ENCODE results near the gene CUL3.
"Not testable (repeated sequence)": the region's sequence is repeated elsewhere in the genome, so short reads cannot be mapped to it uniquely, and the experiment has no call there.

CUL3 gene

GRCh38 chr2:224543939-224544338, 41.2 kb downstream of the CUL3 start:
- no peak for DNase-seq (ENCODE audit: low read depth)

- no peak for DNase-seq (ENCODE audit: low read depth)
Measured at GRCh38 chr2:224538561-224539138, 46.5 kb downstream of the CUL3 start.

DNA sequence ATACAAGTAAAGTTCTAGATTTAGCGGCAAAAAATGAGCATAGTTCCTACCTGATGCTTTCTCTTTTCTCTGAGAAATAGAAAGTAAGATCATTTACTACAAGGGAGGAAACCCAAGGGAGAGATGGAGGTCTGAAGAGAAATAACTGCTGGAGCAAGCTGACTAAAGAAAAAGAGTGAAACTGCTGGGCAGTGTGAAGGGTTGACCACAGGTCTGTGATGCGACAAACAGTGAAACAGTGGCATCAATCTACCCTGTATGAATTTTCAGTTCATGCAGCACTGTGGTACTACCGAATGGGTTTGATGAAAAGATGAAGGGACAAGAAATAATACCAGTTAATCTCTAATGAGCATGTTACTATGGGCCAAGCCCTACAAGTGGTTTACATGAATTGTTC, 52.2 kb downstream of the CUL3 start:
- DNase-seq (ENCODE audit: low read depth) = no peak

DNA sequence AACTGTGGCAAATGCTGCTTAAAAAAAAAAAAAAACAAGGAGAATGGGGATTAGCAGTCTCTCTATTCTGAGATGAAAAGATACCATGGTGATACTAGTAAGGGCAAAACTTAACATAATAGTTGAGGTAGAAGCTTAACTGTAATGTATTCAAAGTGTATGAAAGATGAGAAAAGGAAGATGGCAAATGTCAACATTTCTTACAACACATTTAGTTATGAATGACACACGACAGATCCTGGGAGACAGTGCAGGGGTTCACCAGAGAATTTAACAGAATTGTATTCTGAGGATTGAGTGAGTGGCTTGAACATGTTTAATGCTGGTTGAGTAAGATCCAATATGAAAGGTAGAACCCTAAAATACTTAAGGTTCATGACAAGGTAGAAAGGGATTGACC, 52.7 kb downstream of the CUL3 start:
- no peak for DNase-seq (ENCODE audit: low read depth)

DNA sequence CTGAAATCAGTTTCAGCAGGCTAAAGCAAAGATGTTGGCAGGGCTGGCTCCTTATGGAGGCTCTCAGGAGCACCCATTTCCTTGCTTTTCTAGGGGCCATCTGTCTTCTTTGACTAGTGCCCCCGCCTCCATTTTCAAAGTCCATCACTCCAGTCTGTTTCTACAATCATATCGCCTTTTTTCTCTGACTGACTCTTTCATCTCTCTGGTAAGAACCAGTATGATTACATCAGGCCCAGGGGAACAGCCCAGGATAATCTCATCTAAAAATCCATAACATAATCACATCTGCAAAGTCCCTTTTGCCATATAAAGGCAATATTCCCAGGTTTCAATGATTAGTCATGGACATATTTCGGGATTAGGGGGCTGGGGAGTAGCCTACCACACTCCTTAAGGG, 57.0 kb downstream of the CUL3 start:
- DNase-seq (ENCODE audit: low read depth) = no peak

DNA sequence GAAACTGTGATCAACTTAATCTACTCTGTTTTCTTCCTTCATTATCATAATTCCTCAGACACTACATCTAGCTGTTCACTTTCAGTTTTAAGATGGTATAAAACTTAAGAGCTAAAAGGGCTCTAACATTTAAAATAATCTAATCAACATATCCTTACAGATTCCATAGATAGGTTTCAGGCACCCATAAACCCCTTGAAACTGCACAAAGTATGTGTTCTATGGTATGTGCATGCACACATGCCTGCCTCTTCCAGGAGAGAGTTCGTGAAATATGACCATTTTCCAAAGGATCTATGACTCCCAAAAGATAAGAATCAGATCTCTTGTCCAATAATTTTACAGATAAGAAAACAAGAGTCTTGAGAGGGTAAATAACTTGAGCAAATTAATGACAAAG, 59.4 kb downstream of the CUL3 start:
- no peak for DNase-seq (ENCODE audit: low read depth)

GRCh38 chr2:224524657-224525056, 60.5 kb downstream of the CUL3 start:
- DNase-seq (ENCODE audit: low read depth) = no peak

- DNase-seq (ENCODE audit: low read depth) = no peak
Measured at GRCh38 chr2:224523626-224524577, 61.3 kb downstream of the CUL3 start.

- not testable (repeated sequence) for DNase-seq (ENCODE audit: low read depth)
Measured at GRCh38 chr2:224522483-224522882, 62.7 kb downstream of the CUL3 start.

DNA sequence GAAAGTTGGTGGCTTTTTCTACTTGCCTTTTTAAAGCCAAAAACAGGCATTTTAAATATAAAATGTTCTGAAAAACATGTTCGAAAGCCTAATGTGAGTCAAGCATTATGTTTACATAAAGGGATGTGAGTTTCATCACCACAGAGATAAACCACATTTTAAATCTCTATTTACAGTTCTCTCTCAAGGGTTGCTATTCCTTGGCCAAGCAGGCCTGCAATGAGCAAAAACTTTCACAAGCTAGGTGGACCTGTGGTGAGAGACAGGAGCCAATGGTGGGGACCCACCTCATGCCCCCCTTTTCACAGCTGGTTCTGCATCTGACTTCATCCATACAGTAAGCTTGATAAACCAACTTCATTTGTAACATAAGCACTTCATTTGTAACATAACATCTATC, 65.1 kb downstream of the CUL3 start:
- DNase-seq (ENCODE audit: low read depth) = no peak

DNA sequence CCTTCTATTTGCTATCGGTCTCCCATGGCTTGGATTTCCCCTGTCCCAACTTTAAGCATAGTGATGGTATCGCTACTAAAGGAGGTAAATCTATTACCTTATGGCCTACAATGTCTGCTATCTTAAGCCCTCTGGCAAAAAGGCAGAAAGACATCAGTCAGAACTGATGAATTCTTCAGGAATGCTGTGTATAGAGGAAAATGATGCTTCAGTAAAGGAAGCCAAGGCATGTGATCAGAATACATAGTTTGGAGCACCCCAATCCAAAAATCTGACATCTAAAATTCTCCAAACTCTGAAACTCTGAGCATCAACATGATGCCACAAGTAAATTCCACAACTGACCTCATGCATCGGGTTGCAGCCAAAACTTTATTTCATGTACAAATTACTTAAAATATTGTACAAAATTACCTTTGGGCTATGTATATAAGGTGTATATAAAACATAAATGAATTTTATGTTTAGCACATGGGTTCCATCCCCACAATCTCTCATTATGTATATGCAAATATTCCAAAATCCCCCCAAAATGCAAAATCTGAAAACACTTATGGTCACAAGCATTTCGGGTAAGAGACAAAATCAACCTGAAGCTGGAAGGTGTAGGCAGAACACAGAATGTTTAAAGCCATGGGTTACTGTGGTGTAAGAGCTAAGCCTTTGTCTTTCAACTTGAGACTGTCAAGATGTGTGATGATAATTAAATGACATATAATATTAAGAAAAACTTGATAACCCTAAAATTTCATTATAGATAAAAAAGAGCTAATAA, 66.2 kb downstream of the CUL3 start:
- DNase-seq (ENCODE audit: low read depth) = no peak

- no peak for DNase-seq (ENCODE audit: low read depth)
Measured at GRCh38 chr2:224517963-224518362, 67.2 kb downstream of the CUL3 start.

GRCh38 chr2:224516393-224516792, 68.8 kb downstream of the CUL3 start:
- not testable (repeated sequence) for DNase-seq (ENCODE audit: low read depth)

DNA sequence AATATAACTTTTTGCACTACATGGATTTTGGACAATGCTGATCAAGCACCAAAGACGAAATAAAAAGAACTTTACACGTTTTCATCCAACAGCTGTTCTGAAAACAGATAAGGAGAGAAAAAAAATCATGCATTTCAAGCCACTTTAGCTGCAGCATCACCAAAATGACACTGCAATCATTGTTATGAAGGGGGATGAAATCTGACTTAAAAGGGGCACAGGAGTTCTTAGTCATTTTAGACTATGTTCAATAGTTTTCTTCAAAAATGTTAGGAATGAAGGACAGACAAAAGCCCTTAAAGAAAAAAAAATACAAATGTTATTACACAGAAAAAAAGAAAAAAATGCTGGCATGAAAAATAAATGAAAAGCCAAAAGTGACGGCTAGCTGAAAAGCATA, 71.2 kb downstream of the CUL3 start:
- no peak for DNase-seq (ENCODE audit: low read depth)

- no peak for DNase-seq (ENCODE audit: low read depth)
Measured at GRCh38 chr2:224507789-224508188, 77.4 kb downstream of the CUL3 start.

DNA sequence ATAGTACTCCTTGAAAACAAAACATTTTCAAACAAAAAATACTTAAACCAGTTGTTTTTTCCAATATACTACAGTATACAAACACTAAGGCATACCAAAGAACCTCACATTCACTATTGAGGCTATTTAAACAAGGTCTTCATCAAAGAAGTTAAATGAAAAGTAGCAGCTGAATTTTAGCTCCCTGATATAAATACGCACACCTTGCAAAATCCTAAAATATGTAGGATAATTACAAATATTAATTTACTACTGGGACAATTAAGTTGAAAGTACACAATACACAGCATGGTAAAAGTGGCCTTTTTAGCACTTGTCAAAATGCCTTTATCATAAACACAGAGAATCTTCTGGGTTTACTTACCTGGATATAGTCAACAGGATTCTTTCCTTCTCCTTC, 78.7 kb downstream of the CUL3 start:
- no peak for DNase-seq (ENCODE audit: low read depth)

- no peak for DNase-seq (ENCODE audit: low read depth)
Measured at GRCh38 chr2:224498991-224499390, 86.2 kb downstream of the CUL3 start.

DNA sequence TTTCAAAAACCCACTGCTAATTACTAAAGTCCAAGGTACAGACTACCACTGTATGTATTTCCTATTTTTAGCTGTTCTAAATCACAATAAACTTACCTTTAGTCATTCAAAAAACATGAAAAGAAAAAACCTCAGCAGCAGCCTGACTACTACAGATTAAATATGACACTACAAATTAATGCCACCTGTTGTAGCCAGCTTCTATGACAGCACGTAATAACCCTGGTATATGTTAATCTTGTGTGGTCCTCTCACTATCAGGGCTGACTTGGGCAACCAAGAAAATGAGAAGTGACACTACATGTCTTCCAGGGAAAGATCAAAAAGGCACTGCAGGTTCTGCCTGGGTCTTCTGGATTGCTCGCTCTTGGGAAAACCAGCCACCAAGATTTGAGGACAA, 92.6 kb downstream of the CUL3 start:
- DNase-seq (ENCODE audit: low read depth) = no peak

DNA sequence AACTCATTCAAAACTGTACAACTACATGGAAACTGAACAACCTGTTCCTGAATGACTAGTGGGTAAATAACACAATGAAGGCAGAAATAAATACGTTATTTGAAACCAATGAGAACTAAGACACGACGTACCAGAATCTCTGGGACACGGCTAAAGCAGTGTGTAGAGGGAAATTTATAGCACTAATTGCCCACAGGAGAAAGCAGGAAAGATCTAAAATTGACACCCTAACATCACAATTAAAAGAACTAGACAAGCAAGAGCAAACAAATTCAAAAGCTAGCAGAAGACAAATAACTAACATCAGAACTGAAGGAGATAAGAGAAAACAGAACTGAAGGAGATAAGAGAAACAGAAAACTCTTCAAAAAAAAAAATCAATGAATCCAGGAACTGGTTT, 97.2 kb downstream of the CUL3 start:
- not testable (repeated sequence) for DNase-seq (ENCODE audit: low read depth)

GRCh38 chr2:224485081-224486014, 99.8 kb downstream of the CUL3 start:
- DNase-seq (ENCODE audit: low read depth) = not testable (repeated sequence)

GRCh38 chr2:224479826-224480225, 105.3 kb downstream of the CUL3 start:
- DNase-seq (ENCODE audit: low read depth) = no peak

DNA sequence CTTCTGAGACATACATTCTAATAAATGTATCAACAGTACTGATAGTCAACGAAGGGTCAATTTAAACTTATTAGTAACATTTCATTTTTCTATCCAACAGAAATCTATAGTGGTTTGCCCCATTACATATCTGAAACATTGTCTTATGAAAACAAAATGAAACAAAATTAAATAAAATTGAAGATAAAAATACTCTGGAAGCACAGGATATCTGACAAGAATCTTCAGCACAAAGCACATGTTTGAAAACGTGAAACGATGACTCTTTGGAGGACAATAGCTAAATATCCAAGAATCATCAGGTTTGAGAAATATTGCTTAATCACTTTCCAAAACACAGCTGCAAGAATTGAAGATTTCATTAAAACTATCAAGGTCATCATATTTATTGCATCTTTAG, 112.3 kb downstream of the CUL3 start:
- DNase-seq (ENCODE audit: low read depth) = no peak

All from stimulated activated CD8-positive, alpha-beta memory T cell treated with anti-CD3 and anti-CD28 coated beads, Interleukin-15, amount 100 ng/mL, for 24 hours (primary cell).